HCT116 (cell line): ENCODE data around the gene NR2C2. TPM values are rescaled to one million over a fixed set of nuclear protein-coding genes. Genes with fewer than 3 reads are reported as not detected.

Experiments
- ATAC-seq: fragments of 200-7000 bp; cut with Tn5 transposase; 2 replicates; pipeline ENCODE4 v1.9.1; 2020; ENCODE audit warnings: mild to moderate bottlenecking, moderate library complexity
- BruUV-seq: library from RNA; stranded (reverse); fragments of 400-500 nt; replicated peaks from 2 replicates; lab custom pipeline; 2021; lab: Mats Ljungman, UMichigan
- CTCF ChIA-PET: fragments of 300-600 bp; sonication (Branson Sonifier 250); formaldehyde crosslinking; loops from one replicate; lab custom pipeline; 2021; ENCODE audit warnings: antibody characterized with exemption; lab: Charles Lee
- POLR2A ChIA-PET: fragments of 300-600, 350-600 bp; sonication (Branson Sonifier 250); formaldehyde crosslinking; loops from one replicate; lab custom pipeline; 2021; ENCODE audit warnings: antibody characterized with exemption; lab: Charles Lee
- RAD21 ChIA-PET, 2 experiments: fragments of 300-600 bp; sonication (Branson Sonifier 250); formaldehyde crosslinking; loops; one replicate each; lab custom pipeline; 2023; ENCODE audit warnings: low total read pairs in 2 of 2; ENCODE audit not compliant: uncharacterized antibody in 2 of 2, unreplicated experiment in 2 of 2, low non-redundant PET in 1 of 2; lab: Charles Lee
- DNase-seq: peaks from one replicate; pipeline ENCODE4 v3.0.0-alpha.2; 2010; ENCODE audit warnings: low read depth, low spot score
- H2AFZ ChIP-seq: fragments of 200-600 bp; shearing (Covaris generic), sonication (generic); 2 replicates; pipeline ENCODE4 v1.6.1; 2017; ENCODE audit warnings: low read depth, mixed run types, mixed read lengths, antibody characterized with exemption, low read length; ENCODE audit not compliant: poor library complexity, severe bottlenecking
- H3K27ac ChIP-seq: 2 replicates; pipeline ENCODE4 v1.5.1; 2012; ENCODE audit warnings: low read depth, low read length
- H3K27me3 ChIP-seq: fragments of 200-600 bp; sonication (generic); 2 replicates; pipeline ENCODE4 v1.6.1; 2016; ENCODE audit warnings: mixed run types, low read length, mixed read lengths; ENCODE audit not compliant: insufficient read depth
- H3K36me3 ChIP-seq, 2 experiments: fragments of 200-500 bp in 1 of 2; fragments of 200-600 bp in 1 of 2; sonication (Bioruptor generic) in 1 of 2; sonication (generic) in 1 of 2; 2 replicates each; pipeline versions ENCODE4 v1.5.1 to v1.6.1; 2014 to 2016; ENCODE audit warnings: low read length in 2 of 2, inconsistent platforms in 1 of 2, mixed read lengths in 1 of 2, mixed run types in 1 of 2; ENCODE audit not compliant: insufficient read depth in 2 of 2, control insufficient read depth in 1 of 2
- H3K4me1 ChIP-seq, 2 experiments: fragments of 200-600 bp in 1 of 2; sonication (generic) in 1 of 2; 2 replicates each; pipeline versions ENCODE4 v1.5.1 to v1.6.1; 2012 to 2017; ENCODE audit warnings: low read length in 2 of 2, inconsistent platforms in 1 of 2, mild to moderate bottlenecking in 1 of 2, mixed read lengths in 1 of 2, mixed run types in 1 of 2, moderate library complexity in 1 of 2; ENCODE audit not compliant: insufficient read depth in 2 of 2, control insufficient read depth in 1 of 2
- H3K4me2 ChIP-seq: fragments of 200-600 bp; sonication (generic); 2 replicates; pipeline ENCODE4 v1.6.1; 2017; ENCODE audit warnings: mixed run types, low read length, mixed read lengths
- H3K4me3 ChIP-seq, 2 experiments: fragments of 200-600 bp in 1 of 2; sonication (generic) in 1 of 2; replicated peaks in 1 of 2; 2 replicates each; pipeline ENCODE4 v1.5.1; 2011 to 2016; ENCODE audit warnings: low read length in 2 of 2, control low read depth in 1 of 2, low read depth in 1 of 2, mild to moderate bottlenecking in 1 of 2, mixed read lengths in 1 of 2, mixed run types in 1 of 2
- H3K79me2 ChIP-seq: fragments of 200-600 bp; sonication (generic); 2 replicates; pipeline ENCODE4 v1.6.1; 2017; ENCODE audit warnings: mild to moderate bottlenecking, mixed run types, low read length, moderate library complexity, mixed read lengths; ENCODE audit not compliant: insufficient read depth
- H3K9ac ChIP-seq: fragments of 200-600 bp; sonication (generic); 2 replicates; pipeline ENCODE4 v1.6.1; 2016; ENCODE audit warnings: low read length, mixed read lengths
- H3K9me2 ChIP-seq: fragments of 200-600 bp; sonication (generic), shearing (Covaris generic); 2 replicates; pipeline ENCODE4 v1.6.1; 2017; ENCODE audit warnings: mixed run types, mild to moderate bottlenecking, moderate library complexity; ENCODE audit not compliant: insufficient read depth
- H3K9me3 ChIP-seq, 2 experiments: fragments of 200-500 bp in 1 of 2; fragments of 200-600 bp in 1 of 2; sonication (Bioruptor generic) in 1 of 2; sonication (generic) in 1 of 2; 2 replicates each; pipeline ENCODE4 v1.6.1; 2014 to 2017; ENCODE audit warnings: low read length in 2 of 2, mixed read lengths in 2 of 2, inconsistent platforms in 1 of 2, low read depth in 1 of 2, mild to moderate bottlenecking in 1 of 2, mixed run types in 1 of 2, moderate library complexity in 1 of 2; ENCODE audit not compliant: control insufficient read depth in 1 of 2, insufficient read depth in 1 of 2
- H4K20me1 ChIP-seq: fragments of 200-600 bp; sonication (generic), shearing (Covaris generic); 2 replicates; pipeline ENCODE4 v1.6.1; 2017; ENCODE audit warnings: mixed run types, mild to moderate bottlenecking, moderate library complexity; ENCODE audit not compliant: insufficient read depth
- CBX3 ChIP-seq: IDR thresholded peaks from 2 replicates; pipeline ENCODE4 v1.6.1; 2012; ENCODE audit warnings: low read depth
- CEBPB ChIP-seq: IDR thresholded peaks from 2 replicates; pipeline ENCODE4 v1.6.1; 2012; ENCODE audit warnings: low read depth
- EGR1 ChIP-seq: IDR thresholded peaks from 2 replicates; pipeline ENCODE4 v1.6.1; 2012; ENCODE audit warnings: low read depth
- ELF1 ChIP-seq: IDR thresholded peaks from 2 replicates; pipeline ENCODE4 v1.6.1; 2012; ENCODE audit warnings: low read depth, borderline replicate concordance
- FOSL1 ChIP-seq: IDR thresholded peaks from 2 replicates; pipeline ENCODE4 v1.6.1; 2012; ENCODE audit warnings: low read depth
- JUND ChIP-seq: IDR thresholded peaks from 2 replicates; pipeline ENCODE4 v1.6.1; 2012
- MAX ChIP-seq: IDR thresholded peaks from 2 replicates; pipeline ENCODE4 v1.6.1; 2012
- POLR2A ChIP-seq: IDR thresholded peaks from 2 replicates; pipeline ENCODE4 v1.7.0; 2011; ENCODE audit warnings: borderline replicate concordance; ENCODE audit not compliant: insufficient read depth, insufficient read length; ENCODE audit errors: extremely low read depth
- POLR2AphosphoS5 ChIP-seq: IDR thresholded peaks from 2 replicates; pipeline ENCODE4 v1.6.1; 2011; ENCODE audit warnings: mild to moderate bottlenecking, low read depth, low read length, moderate library complexity
- RAD21 ChIP-seq: IDR thresholded peaks from 2 replicates; pipeline ENCODE4 v1.6.1; 2012; ENCODE audit warnings: low read depth, mild to moderate bottlenecking
- REST ChIP-seq: IDR thresholded peaks from 2 replicates; pipeline ENCODE4 v1.6.1; 2012; ENCODE audit warnings: low read depth
- SIN3A ChIP-seq: IDR thresholded peaks from 2 replicates; pipeline ENCODE4 v1.6.1; 2012; ENCODE audit warnings: low read depth
- SP1 ChIP-seq: IDR thresholded peaks from 2 replicates; pipeline ENCODE4 v1.6.1; 2012; ENCODE audit warnings: low read depth
- SRF ChIP-seq: IDR thresholded peaks from 2 replicates; pipeline ENCODE4 v1.6.1; 2012; ENCODE audit warnings: low read depth
- YY1 ChIP-seq: IDR thresholded peaks from 2 replicates; pipeline ENCODE4 v1.6.1; 2011; ENCODE audit warnings: low read length, low read depth, moderate library complexity, mild to moderate bottlenecking; ENCODE audit not compliant: insufficient replicate concordance; ENCODE audit errors: extremely low read depth
- ZFX ChIP-seq: fragments of 450-650 bp; IDR thresholded peaks from 2 replicates; pipeline ENCODE4 v1.6.1; 2017
- ZNF274 ChIP-seq: fragments of 200-500 bp; sonication (Bioruptor generic); IDR thresholded peaks from 2 replicates; pipeline ENCODE4 v1.6.1; 2014; ENCODE audit warnings: mild to moderate bottlenecking, low read depth, low read length, inconsistent platforms
- intact Hi-C: fragments of 100-400 bp; cut with micrococcal nuclease; formaldehyde crosslinking; loops from 2 replicates; pipeline ENCODE4 v1.10.0; 2022
- total RNA-seq: library from RNA; stranded (reverse); gene quantifications from one replicate; pipeline ENCODE4 v1.2.1, GENCODE V29; 2021; ENCODE audit not compliant: unreplicated experiment
- TF ChIP-seq, protein P1 (sequence below): IDR thresholded peaks from 2 replicates; pipeline ENCODE4 v1.6.1; 2012
- TF ChIP-seq, protein P2 (sequence below): IDR thresholded peaks from 2 replicates; pipeline ENCODE4 v1.6.1; 2011; ENCODE audit warnings: mild to moderate bottlenecking, low read length, moderate library complexity; ENCODE audit not compliant: insufficient replicate concordance; ENCODE audit errors: extremely low read depth

NR2C2 gene
- total RNA-seq, 1 experiment from 2014 or later = 45.0 TPM

GRCh38 chr3:14957153-14957552 is 9.8 kb downstream of the NR2C2 start:
- no peak for TF ChIP-seq CEBPB
- TF ChIP-seq SRF = no peak
- no peak for TF ChIP-seq RAD21
- TF ChIP-seq POLR2A = no peak
- TF ChIP-seq POLR2AphosphoS5 = no peak
- TF ChIP-seq ZFX = no peak
- TF ChIP-seq CBX3 = no peak
- TF ChIP-seq, protein P1, sequence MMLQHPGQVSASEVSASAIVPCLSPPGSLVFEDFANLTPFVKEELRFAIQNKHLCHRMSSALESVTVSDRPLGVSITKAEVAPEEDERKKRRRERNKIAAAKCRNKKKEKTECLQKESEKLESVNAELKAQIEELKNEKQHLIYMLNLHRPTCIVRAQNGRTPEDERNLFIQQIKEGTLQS = no peak
- TF ChIP-seq, protein P2, sequence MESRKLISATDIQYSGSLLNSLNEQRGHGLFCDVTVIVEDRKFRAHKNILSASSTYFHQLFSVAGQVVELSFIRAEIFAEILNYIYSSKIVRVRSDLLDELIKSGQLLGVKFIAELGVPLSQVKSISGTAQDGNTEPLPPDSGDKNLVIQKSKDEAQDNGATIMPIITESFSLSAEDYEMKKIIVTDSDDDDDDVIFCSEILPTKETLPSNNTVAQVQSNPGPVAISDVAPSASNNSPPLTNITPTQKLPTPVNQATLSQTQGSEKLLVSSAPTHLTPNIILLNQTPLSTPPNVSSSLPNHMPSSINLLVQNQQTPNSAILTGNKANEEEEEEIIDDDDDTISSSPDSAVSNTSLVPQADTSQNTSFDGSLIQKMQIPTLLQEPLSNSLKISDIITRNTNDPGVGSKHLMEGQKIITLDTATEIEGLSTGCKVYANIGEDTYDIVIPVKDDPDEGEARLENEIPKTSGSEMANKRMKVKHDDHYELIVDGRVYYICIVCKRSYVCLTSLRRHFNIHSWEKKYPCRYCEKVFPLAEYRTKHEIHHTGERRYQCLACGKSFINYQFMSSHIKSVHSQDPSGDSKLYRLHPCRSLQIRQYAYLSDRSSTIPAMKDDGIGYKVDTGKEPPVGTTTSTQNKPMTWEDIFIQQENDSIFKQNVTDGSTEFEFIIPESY = no peak
- TF ChIP-seq REST = no peak
- TF ChIP-seq ZNF274 = no peak
- TF ChIP-seq JUND = no peak
- no peak for TF ChIP-seq MAX
- TF ChIP-seq SP1 = no peak
- TF ChIP-seq EGR1 = no peak
- TF ChIP-seq FOSL1 = no peak
- TF ChIP-seq YY1 = no peak
- TF ChIP-seq ELF1 = no peak
- TF ChIP-seq SIN3A = no peak
- H3K79me2 ChIP-seq = peaks cover 89% of the 10 kb centered on the region
- CTCF ChIA-PET = no interaction called here
- H3K9me3 ChIP-seq = no peaks in the 10 kb centered on the region
- POLR2A ChIA-PET = no interaction called here
- DNase-seq = no peak
- intact Hi-C loops = no loop called here
- H3K27me3 ChIP-seq = no peaks in the 10 kb centered on the region
- RAD21 ChIA-PET = no interaction called here
- ATAC-seq = no peak
- no TSS peak for BruUV-seq
- H3K4me1 ChIP-seq = no peaks in the 10 kb centered on the region
- H3K4me2 ChIP-seq = no peak overlapping the region
- H3K4me3 ChIP-seq = no peak overlapping the region
- H3K9ac ChIP-seq = no peak overlapping the region
- H3K36me3 ChIP-seq = peaks cover 0 to 3% of the 10 kb centered on the region in 2 experiments; a peak in 1 of 4 replicates
- H3K27ac ChIP-seq = no peak overlapping the region
- H3K9me2 ChIP-seq = no peaks in the 10 kb centered on the region
- H2AFZ ChIP-seq = no peak overlapping the region
- H4K20me1 ChIP-seq = peaks cover 4% of the 10 kb centered on the region; the same call in 1 of the 2 replicates
